Measurements from ENCODE around the gene N4BP3.
"Not testable (repeated sequence)": the region's sequence is repeated elsewhere in the genome, so short reads cannot be mapped to it uniquely, and the experiment has no call there.

The N4BP3 gene

GRCh38 chr5:178123094-178123965 lies 10.0 kb downstream of the N4BP3 start:
- no peak for DNase-seq

- DNase-seq, result no peak
Observed at GRCh38 chr5:178123966-178124925, 10.9 kb downstream of the N4BP3 start.

- DNase-seq, result no peak
Observed at GRCh38 chr5:178125253-178125906, 12.0 kb downstream of the N4BP3 start.

GRCh38 chr5:178126556-178126955 lies 13.2 kb downstream of the N4BP3 start:
- DNase-seq, result no peak

GRCh38 chr5:178127300-178128009 lies 14.1 kb downstream of the N4BP3 start:
- not testable (repeated sequence) for DNase-seq

DNA sequence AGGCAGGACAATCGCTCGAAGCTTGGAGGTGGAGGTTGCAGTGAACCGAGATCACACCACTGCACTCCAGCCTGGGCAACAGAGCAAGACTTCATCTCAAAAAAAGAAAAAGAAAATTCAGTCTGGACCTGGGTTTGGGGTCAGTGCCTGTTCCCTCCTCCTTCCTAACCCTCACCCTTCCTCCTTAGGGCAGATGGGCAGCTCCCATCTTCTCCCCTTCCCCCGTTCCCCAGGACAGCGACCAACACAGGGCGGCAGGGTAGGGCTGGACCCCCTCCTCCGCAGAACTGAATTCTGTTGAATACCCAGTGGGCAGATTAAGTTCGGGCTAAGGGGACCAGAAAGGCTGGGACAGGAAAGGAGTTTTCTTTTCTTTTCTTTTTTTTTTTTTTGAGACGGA lies 16.0 kb downstream of the N4BP3 start:
- DNase-seq, result no peak

- DNase-seq, result not testable (repeated sequence)
Observed at GRCh38 chr5:178130234-178130575, 16.9 kb downstream of the N4BP3 start.

DNA sequence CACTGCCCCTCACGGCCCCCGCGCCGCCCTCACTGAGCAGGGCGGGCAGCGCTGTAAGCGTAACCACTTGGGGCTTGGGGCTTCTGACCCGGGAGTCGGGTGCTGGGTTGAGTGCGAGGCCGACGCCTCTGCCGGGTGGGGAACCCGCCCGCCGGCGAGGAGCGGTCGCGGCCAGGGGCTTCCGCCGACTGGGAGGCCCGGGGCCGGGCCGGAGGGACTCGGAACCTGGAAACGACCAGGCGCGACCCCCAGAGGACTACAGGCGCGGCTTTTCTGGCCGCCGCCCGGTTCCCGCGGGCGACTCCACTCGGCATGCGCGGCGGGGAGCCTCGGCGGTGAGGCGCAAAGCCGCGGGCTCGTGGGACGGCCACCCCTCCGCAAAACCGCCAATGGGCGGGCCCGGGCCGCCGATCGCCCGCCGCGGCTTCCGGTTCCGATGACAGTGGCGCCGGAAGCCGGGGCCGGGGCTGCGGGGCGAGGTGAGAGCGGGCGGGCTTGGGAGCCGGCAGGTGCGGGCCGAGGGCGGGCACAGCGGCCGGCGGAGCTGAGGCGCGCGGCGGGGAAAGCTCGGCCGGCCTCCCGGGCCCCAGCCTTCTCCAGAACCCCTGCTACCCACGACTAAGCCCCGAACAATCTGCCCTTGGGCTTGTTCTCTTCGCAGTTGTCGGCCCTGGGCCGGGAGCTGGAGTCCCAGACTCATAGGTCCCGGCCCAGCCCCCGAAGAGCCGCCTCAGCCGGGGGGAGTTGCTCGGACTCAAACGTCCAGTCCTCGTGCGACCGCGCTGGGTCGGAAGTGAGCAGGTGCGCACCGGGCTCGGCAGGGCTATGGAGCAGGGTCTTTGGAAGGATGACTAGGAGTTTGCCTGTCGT lies 17.5 kb downstream of the N4BP3 start, which contains the start of gene RMND5B:
Gene RMND5B (plus strand): TSS at position 439 of the 870 bp plus-strand sequence. CDS start 7,106 bp downstream, outside the sequence.
- DNase-seq, result peak; percentile 74

DNA sequence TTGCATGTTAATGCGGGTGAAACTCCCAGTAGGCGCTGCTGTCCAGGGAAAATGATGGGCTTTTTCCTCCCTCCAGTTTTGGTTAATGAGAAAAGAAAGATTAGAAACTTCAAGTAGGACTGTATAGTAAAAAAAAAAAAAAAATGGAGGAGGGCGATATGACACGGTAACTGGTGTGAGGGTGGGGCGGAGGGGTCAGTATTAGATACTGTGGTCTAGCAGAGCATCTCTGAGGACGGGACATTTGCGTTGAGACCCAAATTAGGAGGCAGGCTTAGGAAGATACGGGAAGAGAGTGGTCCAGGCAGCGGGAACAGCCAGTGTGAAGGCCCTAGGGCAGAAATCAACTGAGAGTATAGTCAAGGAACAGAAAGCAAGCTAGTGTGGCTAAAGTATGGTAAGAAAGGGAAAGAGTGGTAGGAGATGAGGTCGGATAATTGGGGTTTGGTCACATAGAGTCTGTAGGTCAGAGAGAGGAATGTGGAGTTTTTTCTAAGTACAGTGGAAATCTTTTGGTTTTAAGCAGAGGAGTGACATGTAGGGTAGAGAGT lies 18.2 kb downstream of the N4BP3 start:
- no peak for DNase-seq

- no peak for DNase-seq
Observed at GRCh38 chr5:178136990-178137389, 23.7 kb downstream of the N4BP3 start.

GRCh38 chr5:178137991-178138390 lies 24.7 kb downstream of the N4BP3 start:
- DNase-seq, result no peak

- no peak for DNase-seq
Observed at GRCh38 chr5:178141550-178141949, 28.2 kb downstream of the N4BP3 start.

DNA sequence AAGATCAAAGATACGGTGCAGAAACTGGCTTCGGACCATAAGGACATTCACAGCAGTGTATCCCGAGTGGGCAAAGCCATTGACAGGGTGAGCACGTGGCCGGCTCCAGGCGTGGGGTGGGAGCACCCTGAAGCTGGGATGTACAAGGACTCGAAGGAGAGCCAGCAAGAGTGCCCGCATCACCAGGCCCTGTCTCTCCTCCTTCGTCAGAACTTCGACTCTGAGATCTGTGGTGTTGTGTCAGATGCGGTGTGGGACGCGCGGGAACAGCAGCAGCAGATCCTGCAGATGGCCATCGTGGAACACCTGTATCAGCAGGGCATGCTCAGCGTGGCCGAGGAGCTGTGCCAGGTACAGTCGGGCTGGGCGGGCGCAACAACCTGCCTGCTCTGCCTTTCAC lies 29.3 kb downstream of the N4BP3 start:
- DNase-seq, result no peak

DNA sequence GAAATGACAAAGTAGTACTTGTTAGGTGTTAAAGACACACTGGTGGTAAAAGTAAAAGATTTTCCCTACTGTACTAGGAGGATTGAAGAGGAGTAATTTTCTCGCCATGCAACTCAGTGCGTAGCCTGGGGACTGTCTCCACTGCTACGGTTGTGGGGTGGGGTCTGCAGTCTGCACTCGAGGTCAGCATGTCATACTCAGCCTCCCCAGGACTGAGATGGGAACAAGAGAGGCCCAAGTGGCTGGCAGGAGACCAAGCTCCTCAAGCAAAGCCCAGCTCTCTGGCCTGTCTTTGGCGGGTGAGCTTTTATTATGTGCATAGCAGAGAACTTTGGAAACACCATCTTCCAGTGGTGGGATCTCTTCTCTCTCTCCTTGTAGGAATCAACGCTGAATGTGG lies 29.9 kb downstream of the N4BP3 start:
- no peak for DNase-seq

GRCh38 chr5:178143901-178144300 lies 30.6 kb downstream of the N4BP3 start:
- no peak for DNase-seq

DNA sequence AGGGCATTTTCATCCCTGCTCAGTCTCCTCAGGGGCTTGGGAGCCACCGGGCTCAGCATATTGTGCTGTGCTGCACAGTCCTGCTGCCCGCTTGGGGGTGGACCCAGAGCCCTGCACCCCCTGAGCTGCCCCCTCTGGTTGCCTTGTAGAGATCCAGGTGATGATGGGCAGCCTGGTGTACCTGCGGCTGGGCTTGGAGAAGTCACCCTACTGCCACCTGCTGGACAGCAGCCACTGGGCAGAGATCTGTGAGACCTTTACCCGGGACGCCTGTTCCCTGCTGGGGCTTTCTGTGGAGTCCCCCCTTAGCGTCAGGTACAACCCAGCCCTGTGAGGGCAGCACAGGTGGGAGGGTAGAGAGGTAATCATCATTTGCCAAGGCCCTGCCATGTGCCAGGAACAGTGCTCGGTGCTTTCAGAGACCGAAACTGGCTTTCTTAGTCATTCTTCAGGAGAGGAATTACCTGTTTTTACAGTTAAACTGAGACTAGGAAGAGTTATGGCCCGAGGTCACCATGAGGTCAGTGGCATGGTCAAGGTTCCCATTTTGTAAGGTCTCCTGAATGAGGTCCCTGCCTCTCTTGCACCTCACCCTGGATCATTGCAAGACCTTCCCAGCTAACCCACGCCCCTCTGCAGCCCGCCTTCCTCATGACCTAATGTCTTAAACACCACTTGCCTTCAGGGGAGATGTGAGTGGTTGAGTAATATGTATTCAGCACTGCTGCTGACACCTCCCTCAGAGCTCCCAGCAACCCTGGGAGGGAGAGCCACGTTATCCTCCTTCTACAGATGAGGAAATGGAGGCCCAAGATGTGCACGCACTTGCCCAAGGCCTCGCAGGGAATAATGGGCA lies 32.9 kb downstream of the N4BP3 start:
- DNase-seq, result peak; percentile 80

DNA sequence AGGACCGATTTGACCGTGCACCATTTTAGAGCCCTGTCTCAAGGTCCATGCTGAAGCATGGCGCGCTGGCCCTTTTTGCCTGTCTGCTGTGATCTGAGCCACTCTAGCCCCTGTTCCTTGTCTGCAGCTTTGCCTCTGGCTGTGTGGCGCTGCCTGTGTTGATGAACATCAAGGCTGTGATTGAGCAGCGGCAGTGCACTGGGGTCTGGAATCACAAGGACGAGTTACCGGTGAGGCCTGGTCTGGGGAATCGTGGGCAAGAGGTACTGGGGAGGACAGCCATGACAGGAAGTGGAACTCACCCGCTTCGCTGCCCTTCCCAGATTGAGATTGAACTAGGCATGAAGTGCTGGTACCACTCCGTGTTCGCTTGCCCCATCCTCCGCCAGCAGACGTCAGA lies 34.1 kb downstream of the N4BP3 start:
- DNase-seq, result no peak

DNA sequence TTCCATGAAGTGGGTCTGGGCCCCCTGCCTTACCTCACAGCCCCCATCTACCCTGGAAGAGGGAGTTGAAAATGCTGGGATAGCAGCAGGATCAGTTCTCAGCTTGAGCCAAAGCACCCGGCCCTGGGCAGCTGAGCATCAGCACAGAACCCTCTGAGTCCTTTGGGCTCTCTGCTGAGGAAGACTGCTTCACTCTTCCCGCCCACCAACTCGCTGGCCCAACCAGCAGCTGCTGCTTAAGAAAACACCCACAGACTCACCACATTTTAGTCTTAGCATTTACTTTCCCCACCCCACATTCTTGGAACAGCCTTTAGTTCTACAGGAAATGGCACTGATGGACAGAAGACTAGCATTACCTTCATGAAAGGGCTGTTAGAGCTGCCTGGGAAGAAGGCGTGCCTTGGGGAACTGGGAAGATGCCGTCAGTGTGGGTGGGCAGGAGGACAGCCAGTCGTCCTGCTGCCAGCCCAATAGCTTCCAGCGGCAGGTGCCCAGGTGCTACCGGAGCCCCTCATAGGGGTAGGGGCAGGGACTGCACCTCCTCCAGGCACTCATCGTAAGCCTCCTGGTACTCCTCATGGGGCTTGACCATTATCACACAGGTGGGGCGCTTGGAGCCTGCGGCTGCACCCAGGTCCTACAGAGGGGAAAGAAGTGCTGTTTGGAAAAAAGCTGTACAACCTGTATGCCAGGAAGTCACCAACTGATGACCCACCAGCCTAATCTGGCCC lies 36.0 kb downstream of the N4BP3 start:
- DNase-seq, result no peak

DNA sequence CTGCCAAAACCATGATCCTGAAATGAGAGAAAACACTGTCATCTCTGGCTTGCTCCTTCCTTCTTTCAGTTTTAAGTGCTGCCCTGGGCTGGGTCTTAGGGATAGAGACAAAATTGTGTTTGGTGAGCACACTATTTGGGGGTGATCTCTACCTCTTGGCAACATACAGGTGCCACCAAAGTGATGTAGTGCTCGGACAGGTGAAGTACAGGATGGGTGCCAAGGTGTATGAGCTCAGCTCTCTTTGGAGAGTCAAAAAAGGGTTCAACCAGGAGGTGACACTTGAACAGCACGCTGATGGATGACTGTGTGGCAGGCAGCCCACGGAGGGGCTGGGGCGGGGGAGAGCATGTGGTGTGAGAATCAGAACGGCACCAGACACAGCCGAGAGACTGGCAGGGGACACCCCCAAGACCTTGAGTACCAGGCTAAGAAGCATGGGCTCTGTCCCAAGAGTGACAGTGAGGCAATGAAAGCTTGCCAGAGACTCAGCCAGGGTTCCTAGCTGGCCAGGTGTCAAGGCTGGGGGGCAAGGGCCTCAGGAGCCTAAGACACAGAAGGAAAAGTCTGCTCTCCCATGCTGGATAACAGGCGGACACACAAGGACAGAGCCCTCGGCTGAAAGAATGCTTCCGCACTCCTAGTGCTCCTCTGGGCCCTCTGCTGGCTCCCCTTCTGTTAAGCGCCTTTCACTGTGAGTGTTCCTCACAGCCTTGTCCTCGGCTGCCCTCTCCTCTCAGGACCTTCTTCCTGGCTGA lies 37.8 kb downstream of the N4BP3 start:
- DNase-seq, result no peak
